Adrenal gland (tissue), 12 donors: ENCODE measurements around the gene PLPP4. TPM values are rescaled to one million over a fixed set of nuclear protein-coding genes. Genes with fewer than 3 reads are reported as not detected.
A peak's percentile ranks its signal among the peaks of the same experiment; 100 is the strongest.

ENCODE experiments used
- DNase-seq, 7 donors: peaks; one replicate each; pipeline ENCODE4 v3.0.0-alpha.2; 2019 to 2020
- H3K27ac ChIP-seq, 5 donors: fragments of 200-600 bp; sonication (generic) in 4 of 5; 1 replicate in 3 of 5; 2 replicates in 2 of 5; pipeline versions ENCODE4 v1.5.1 to v1.8.0; 2016 to 2020; ENCODE audit warnings: mild to moderate bottlenecking in 1 of 5
- H3K27me3 ChIP-seq: fragments of 200-600 bp; 2 replicates; pipeline ENCODE4 v1.8.0; 2021
- H3K36me3 ChIP-seq, 2 donors: fragments of 200-600 bp; replicated peaks in 1 of 2; 1 replicate in 1 of 2; 2 replicates in 1 of 2; pipeline versions ENCODE4 v1.5.1 to v1.8.0; 2018 to 2022
- H3K4me1 ChIP-seq, 2 donors: fragments of 200-600 bp; replicated peaks in 1 of 2; 1 replicate in 1 of 2; 2 replicates in 1 of 2; pipeline versions ENCODE4 v1.5.1 to v1.8.0; 2018 to 2021
- H3K4me3 ChIP-seq, 4 donors: fragments of 200-600 bp; sonication (generic) in 3 of 4; one replicate each; pipeline ENCODE4 v1.5.1; 2016 to 2018
- H3K9me3 ChIP-seq, 3 donors: fragments of 200-600 bp; sonication (generic) in 1 of 3; replicated peaks in 1 of 3; 1 replicate in 2 of 3; 2 replicates in 1 of 3; pipeline versions ENCODE4 v1.5.1 to v1.8.0; 2016 to 2021
- POLR2A ChIP-seq, 2 donors: fragments of 450-650 bp; IDR thresholded peaks; one replicate each; pipeline ENCODE4 v1.6.1; 2017; ENCODE audit warnings: antibody characterized with exemption in 2 of 2, mild to moderate bottlenecking in 2 of 2, moderate library complexity in 1 of 2
- WGBS, 4 donors: extraction: QIAGEN DNeasy Blood & Tissue Kit in 2 of 4; methylation state at CpG; one replicate each; pipeline versions ENCODE4 v1.1.5 to v1.1.7; 2013 to 2017; 5-methylcytosine and 5-hydroxymethylcytosine counted together
- intact Hi-C, 2 donors: fragments of 100-400 bp; cut with DNase I; formaldehyde crosslinking; loops; one replicate each; pipeline versions ENCODE4 v1.14.1 to v1.15.0; 2022 to 2023
- polyA plus RNA-seq, 3 donors: library from polyadenylated mRNA; stranded (reverse); fragments of 200-250 nt in 2 of 3; fragments of 350-450 nt in 1 of 3; fragmentation: Illumina TruSeq in 1 of 3; extraction: RNeasy Lipid Tissue Mini Kit (QIAGEN cat#74804) in 1 of 3; gene quantifications; one replicate each; pipeline ENCODE4 v1.2.3, GENCODE V29; 2013 to 2014
- total RNA-seq, 9 donors: library from RNA; depleted of rRNA in 4 of 9; stranded (reverse); fragments of >200 nt in 4 of 9; fragments of 120-200 nt in 1 of 9; fragmentation: NEBNext Ultra II Directional in 1 of 9; extraction: Animal tissue kit (Norgen Biotek cat#: 25700) in 1 of 9; gene quantifications; one replicate each; pipeline versions ENCODE4 v1.1.0 to v1.2.4, GENCODE V29; 2013 to 2023
- TF ChIP-seq, protein P1 (sequence below), 6 experiments: fragments of 450-650 bp in 4 of 6; fragments of 200-600 bp in 2 of 6; sonication (generic) in 1 of 6; IDR thresholded peaks; 1 replicate in 5 of 6; 2 replicates in 1 of 6; pipeline versions ENCODE4 v1.5.1 to v1.8.0; 2016 to 2021; ENCODE audit warnings: antibody characterized with exemption in 6 of 6, mild to moderate bottlenecking in 2 of 6, moderate library complexity in 1 of 6
- donor health status: healthy with polysubstance abuse.
- donor health status: Bipolar disorder and iron deficiency.
- donor health status: DM: yes; HTN: yes; CAD: no.
- donor health status: DM: no; HTN: no; CAD: no.
- donor health status: DM: no; HTN: no; CAD: no.
- donor health status: DM: yes; HTN: yes; CAD: no.

PLPP4 gene
- total and polyA plus RNA-seq, 12 donors: 0.09 to 1.4 TPM; not detected in 10

GRCh38 chr10:120511165-120511564 lies 54.1 kb downstream of the PLPP4 start:
- Histone ChIP-seq H3K27me3 (no peaks in the 10 kb centered on the region), H3K36me3 (no peaks in the 10 kb centered on the region), H3K4me3 (no peak overlapping the region), H3K9me3 (no peaks in the 10 kb centered on the region), H3K4me1 (no peaks in the 10 kb centered on the region), H3K27ac (no peak overlapping the region)
- intact Hi-C loops: no loop called here
- DNase-seq: no peak
- TF ChIP-seq, protein P1, sequence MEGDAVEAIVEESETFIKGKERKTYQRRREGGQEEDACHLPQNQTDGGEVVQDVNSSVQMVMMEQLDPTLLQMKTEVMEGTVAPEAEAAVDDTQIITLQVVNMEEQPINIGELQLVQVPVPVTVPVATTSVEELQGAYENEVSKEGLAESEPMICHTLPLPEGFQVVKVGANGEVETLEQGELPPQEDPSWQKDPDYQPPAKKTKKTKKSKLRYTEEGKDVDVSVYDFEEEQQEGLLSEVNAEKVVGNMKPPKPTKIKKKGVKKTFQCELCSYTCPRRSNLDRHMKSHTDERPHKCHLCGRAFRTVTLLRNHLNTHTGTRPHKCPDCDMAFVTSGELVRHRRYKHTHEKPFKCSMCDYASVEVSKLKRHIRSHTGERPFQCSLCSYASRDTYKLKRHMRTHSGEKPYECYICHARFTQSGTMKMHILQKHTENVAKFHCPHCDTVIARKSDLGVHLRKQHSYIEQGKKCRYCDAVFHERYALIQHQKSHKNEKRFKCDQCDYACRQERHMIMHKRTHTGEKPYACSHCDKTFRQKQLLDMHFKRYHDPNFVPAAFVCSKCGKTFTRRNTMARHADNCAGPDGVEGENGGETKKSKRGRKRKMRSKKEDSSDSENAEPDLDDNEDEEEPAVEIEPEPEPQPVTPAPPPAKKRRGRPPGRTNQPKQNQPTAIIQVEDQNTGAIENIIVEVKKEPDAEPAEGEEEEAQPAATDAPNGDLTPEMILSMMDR (IDR thresholded peaks at IDR 0.05): no peak
- TF ChIP-seq POLR2A (IDR thresholded peaks at IDR 0.05): no peak
- 72 to 84% (median 78%) methylated on average over 3 of the region's 3 CpGs for WGBS, 4 donors

- DNase-seq: no peak
- intact Hi-C loops: no loop called here
- no peak overlapping the region for H3K4me3 ChIP-seq
- H3K9me3 ChIP-seq: no peaks in the 10 kb centered on the region
- no peak overlapping the region for H3K27ac ChIP-seq
- TF ChIP-seq POLR2A (IDR thresholded peaks at IDR 0.05): no peak
- TF ChIP-seq, protein P1 (IDR thresholded peaks at IDR 0.05): no peak
- no peaks in the 10 kb centered on the region for H3K27me3 ChIP-seq
- 54 to 58% (median 57%) methylated on average over 3 of the region's 3 CpGs for WGBS, 4 donors
- no peaks in the 10 kb centered on the region for H3K36me3 ChIP-seq
- no peaks in the 10 kb centered on the region for H3K4me1 ChIP-seq
Observed at GRCh38 chr10:120513307-120513796, 56.3 kb downstream of the PLPP4 start.

GRCh38 chr10:120514035-120514620 lies 57.1 kb downstream of the PLPP4 start:
- 30 to 38% (median 32%) methylated on average over 11 of the region's 11 CpGs for WGBS, 4 donors
- Histone ChIP-seq H3K4me1 (no peaks in the 10 kb centered on the region), H3K9me3 (no peaks in the 10 kb centered on the region), H3K36me3 (no peaks in the 10 kb centered on the region), H3K27ac (no peak overlapping the region), H3K4me3 (no peak overlapping the region), H3K27me3 (no peaks in the 10 kb centered on the region)
- TF ChIP-seq, protein P1 (IDR thresholded peaks at IDR 0.05): no peak
- TF ChIP-seq POLR2A (IDR thresholded peaks at IDR 0.05): no peak
- peak in 6 of 7 donors; percentile 20 to 26 (median 22) for DNase-seq
- intact Hi-C loops: no loop called here

DNA sequence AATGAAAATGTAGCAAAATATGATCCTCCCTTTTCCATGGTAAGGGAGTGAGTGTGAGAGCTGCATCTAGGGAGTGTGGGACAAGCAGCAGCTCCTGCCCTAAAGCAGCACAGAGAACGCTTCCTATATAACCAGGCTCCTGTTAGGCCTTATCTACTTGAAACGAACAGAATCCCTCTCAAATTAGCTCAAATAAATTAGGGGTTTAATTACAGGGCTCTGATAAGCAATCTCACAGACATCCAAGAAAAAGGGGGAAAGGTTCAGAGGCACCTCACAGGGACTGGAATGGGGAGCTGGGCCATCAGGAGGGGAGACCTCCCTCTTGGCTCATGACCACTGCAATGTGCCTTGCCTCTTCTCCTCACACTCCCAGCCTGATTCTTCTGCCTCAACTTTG lies 57.9 kb downstream of the PLPP4 start:
- Histone ChIP-seq H3K27me3 (no peaks in the 10 kb centered on the region), H3K4me1 (no peaks in the 10 kb centered on the region), H3K36me3 (no peaks in the 10 kb centered on the region), H3K9me3 (no peaks in the 10 kb centered on the region), H3K27ac (no peak overlapping the region), H3K4me3 (no peak overlapping the region)
- no peak for TF ChIP-seq POLR2A (IDR thresholded peaks at IDR 0.05)
- TF ChIP-seq, protein P1 (IDR thresholded peaks at IDR 0.05): no peak
- intact Hi-C loops: no loop called here
- DNase-seq: no peak
- WGBS, 4 donors: 44 to 58% (median 58%) methylated on average over 2 of the region's 2 CpGs
